ENCODE data around the gene NUF2.
"Not testable (repeated sequence)": the region's sequence is repeated elsewhere in the genome, so short reads cannot be mapped to it uniquely, and the experiment has no call there.

DNA sequence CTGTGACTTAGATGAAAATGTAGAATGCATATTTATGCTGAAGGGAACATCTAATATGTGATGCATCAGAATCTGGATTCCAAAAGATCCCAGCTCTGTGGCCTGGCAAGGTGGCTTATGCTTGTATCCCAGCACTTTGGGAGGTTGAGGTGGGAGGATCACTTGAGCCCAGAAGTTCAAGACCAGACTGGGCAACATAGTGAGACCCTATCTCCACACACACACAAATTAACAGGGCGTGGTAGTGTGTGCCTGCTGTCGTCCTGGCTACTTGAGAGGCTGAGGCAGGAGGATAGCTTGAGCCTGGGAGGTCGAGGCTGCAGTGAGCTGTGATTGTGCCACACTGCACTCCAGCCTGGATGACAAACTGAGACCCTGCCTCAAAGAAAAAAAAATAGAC lies 1.6 kb downstream of the NUF2 start:
- TF ChIP-seq ESRRG (CRISPR knock-in tag; IDR thresholded peaks at IDR 0.05); PPARA (CRISPR knock-in tag; IDR thresholded peaks at IDR 0.05; ENCODE audit: borderline replicate concordance): not testable (repeated sequence)

Data from SK-N-SH treated with all-trans-retinoic acid at 6 μM for 48 hours (cell line).